NCI-H187 (cell line): ENCODE measurements around the gene IL17RE.
A peak's percentile ranks its signal among the peaks of the same experiment; 100 is the strongest.
"Not testable (repeated sequence)": the region's sequence is repeated elsewhere in the genome, so short reads cannot be mapped to it uniquely, and the experiment has no call there.

Experiments used
- DNase-seq, 2 experiments: peaks; one replicate each; lab custom pipeline; 2025; lab: John Stamatoyannopoulos, UW

The IL17RE gene

DNA sequence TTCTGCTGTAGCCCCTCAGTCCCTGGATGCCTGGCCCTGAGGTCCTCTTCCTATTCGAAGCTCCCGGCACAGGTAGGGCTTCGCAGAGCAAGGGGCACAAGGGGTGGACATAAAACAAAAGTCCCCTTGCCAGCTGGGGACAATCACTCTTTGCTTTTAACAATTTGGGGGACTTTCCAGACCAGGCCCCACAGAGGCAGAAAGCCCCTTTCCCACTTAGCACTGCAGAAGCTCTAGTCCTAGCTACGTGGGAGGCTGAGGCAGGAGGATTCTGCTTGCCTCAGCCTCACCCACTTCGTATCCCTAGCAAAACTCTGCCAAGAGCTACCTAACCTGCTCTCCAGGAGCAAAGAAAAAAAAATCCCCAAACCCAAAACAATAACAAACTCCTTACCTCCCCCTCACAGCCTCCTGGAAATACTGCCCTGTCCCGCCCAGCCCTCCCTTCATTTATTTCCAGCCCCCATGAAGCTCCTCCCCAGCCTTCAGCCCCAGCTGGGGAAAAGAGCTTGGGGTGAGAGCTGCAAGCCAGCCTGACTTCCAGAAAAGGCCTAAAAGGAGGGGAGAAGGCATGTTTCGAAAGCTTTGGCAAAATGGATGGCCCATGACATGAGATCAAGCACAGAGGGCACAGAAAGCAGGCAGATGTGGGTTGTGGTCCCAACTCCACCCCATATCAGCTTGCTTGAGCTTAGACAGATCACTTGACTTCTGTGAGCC lies 22.7 kb upstream of the IL17RE start, which contains the start of gene CIDEC:
Gene CIDEC, minus strand, starts transcription at position 424 of the 720 bp plus-strand sequence. CDS start 1,767 bp downstream, outside the sequence.
- no peak for DNase-seq

DNA sequence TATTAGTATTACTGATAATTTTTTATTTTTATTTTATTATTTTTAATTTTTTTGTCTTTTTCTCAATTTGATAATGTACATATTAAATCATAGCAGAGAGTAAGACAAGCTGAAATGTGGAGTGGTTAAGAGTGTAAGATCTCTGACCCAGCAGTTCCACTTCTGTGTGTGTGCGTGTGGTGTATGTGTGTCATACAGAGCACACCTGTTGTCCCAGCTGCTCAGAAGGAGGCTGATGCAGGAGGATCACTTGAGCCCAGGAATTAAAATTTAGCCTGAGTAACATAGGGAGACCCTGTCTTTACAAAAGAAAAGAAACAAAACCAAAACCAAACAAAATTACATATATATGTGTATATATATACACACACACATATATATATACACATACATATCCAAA lies 21.2 kb upstream of the IL17RE start:
- DNase-seq, result no peak

- DNase-seq, result no peak
Observed at GRCh38 chr3:9883706-9884554, 18.7 kb upstream of the IL17RE start.

- DNase-seq, result no peak
Observed at GRCh38 chr3:9884555-9885165, 18.0 kb upstream of the IL17RE start.

DNA sequence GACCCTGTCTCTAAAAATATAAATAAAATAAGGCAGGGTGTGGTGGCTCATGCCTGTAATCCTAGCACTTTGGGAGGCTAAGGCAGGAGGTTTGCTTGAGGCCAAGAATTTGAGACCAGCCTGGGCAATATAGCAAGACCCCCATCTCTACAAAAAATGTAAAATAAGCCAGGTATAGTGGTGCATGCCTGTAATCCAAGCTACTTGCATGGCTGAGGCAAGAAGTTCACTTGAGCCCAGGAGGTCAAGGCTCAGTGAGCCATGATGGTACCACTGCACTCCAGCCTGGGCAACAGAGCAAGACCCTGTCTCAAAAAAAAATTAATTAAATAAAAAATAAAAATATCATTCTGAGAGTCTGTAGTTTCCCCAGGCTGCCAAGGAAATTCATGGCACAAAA lies 16.3 kb upstream of the IL17RE start:
- DNase-seq, result no peak

DNA sequence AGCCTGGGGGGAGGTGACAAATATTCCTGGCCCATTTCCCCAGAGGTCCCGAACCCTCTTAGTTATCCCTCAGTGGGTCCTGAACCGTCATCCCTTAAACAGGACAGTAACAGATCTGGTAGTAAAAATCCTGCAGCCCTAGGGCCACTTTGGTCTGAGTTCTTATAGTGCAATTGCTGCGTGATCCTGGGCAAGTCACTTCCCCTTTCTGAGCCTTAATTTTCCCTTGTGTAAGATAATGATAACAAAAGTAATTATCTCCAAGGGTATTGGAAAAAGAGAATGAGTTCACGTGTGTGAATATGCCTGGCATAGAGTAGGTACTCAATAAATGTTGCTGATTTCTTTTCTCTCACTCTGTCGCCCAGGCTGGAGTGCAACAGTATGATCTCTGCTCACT lies 15.2 kb upstream of the IL17RE start:
- no peak for DNase-seq

DNA sequence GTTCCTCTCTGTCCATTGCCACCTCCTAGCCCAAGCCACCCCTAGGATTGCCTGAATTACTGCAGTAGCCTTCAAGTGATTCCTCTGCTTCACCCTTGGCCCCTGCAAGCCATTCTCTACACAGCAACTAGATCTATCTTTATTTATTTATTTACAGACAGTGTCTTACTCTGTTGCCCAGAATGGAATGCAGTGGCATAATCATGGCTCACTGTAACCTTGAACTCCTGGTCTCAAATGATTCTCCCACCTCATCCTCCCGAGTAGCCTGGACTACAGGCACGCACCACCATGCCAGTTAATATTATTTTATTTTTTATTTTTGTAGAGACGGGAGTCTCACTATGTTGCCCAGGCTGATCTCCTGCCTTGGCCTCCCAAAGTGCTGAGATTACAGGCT lies 14.1 kb upstream of the IL17RE start:
- DNase-seq, result no peak

DNA sequence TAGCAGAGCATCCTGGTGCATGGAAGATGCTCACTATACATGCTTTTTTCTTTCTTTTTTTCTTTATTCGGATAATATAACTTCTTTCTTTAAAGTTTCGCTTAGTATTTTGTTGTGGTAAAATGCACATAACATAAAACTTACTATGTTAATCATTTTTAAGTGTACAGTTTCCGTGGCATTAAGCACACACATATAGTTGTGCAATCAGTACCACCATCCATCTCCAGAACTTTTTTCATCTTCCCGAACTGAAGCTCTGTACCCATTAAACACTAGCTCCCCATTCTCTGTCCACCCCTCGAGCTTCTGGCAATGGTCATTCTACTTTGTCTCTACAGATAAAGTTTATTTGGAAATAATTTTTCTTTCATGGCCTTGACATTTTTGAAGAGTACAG lies 13.2 kb upstream of the IL17RE start:
- no peak for DNase-seq

GRCh38 chr3:9890249-9891071 lies 12.2 kb upstream of the IL17RE start, which contains the start of gene JAGN1:
Gene JAGN1, plus strand, starts transcription at chr3:9890610. Its CDS starts 113 bp downstream, at chr3:9890723.
- DNase-seq, result peak; percentile 50 to 51

DNA sequence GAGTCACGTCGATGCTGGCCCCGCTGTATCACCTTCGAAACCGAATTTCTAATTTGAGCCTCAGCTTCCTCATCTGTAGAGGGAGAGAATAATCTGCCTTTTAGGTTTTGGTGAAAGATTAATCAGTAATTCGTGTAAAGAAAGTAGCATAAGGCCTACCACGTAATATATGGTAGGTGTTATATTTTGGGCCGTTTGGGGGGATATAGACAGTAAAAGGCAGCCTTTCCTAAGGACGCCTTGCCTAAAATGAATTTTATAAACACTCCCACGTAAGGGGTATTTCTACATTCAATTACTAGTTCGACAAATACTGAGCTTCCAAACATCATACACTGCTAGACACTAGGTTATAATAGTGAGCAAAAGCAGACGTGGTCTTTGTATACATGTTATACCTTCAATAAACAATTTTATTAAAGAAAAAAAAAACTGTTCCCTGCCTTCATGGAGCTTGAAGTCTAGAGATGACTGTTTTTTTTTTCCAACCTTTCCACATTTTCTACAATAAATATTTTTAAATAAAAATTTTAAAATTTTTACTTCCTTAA lies 11.5 kb upstream of the IL17RE start:
- DNase-seq, result no peak

DNA sequence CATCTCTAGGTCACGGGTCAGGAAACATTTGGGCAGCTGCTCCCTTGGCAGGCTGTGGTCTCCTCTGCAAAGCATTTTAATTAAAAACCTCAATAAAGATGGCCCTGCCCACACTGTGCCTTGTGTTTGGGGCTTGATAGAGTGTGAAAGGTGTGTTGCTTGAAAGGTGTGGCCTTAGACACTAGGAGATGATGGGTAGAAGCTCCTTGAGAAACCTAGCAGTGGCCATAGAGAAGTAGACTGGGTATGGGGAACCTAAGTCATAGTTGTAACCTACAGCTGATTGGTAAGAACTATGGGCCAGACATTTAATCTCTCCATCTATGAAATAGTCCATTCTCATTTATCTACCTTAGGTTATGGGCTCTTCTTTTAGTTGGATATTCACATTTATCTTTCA lies 8.9 kb upstream of the IL17RE start:
- DNase-seq, result no peak

DNA sequence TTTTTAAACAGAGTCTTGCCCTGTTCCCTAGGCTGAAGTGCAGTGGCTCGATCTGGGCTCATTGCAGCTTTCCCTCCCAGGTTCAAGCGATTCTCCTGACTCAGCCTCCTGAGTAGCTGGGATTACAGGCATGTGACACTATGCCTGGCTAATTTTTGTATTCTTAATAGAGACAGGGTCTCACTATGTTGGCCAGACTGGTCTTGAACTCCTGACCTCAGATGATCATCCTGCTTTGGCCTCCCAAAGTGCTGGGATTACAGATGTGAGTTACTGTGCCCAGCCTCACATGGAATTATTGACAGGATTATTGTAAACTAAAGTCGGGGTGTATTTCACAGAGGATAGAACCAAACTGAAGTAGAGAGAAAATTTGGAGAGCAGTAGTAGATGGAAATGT lies 6.9 kb upstream of the IL17RE start:
- not testable (repeated sequence) for DNase-seq

DNA sequence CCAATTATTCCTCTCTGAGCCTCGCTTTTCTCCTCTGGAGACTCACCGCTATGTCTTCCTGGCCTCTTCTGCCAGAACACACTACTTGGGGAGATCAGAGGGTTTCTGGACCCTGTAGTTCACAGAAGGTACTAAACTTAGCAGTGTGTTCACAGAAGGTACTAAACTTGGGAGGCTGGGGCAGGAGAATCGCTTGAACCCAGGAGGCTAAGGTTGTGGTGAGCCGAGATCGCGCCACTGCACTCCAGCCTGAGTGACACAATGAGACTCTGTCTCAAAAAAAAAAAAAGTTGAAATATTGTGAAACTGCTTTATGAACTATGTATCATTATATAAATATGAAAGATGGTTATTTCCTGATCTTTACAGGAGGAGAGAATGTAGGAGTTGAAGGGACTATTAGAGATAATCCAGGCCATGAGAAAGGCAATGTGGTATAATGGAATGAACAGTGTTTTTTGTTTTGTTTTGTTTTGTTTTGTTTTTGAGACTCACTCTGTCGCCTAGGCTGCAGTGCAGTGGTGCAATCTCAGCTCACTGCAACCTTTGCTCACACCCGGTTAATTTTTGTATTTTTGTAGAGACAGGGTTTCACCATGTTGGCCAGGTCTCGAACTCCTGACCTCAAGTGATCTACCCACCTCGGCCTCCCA lies 5.8 kb upstream of the IL17RE start:
- not testable (repeated sequence) for DNase-seq

DNA sequence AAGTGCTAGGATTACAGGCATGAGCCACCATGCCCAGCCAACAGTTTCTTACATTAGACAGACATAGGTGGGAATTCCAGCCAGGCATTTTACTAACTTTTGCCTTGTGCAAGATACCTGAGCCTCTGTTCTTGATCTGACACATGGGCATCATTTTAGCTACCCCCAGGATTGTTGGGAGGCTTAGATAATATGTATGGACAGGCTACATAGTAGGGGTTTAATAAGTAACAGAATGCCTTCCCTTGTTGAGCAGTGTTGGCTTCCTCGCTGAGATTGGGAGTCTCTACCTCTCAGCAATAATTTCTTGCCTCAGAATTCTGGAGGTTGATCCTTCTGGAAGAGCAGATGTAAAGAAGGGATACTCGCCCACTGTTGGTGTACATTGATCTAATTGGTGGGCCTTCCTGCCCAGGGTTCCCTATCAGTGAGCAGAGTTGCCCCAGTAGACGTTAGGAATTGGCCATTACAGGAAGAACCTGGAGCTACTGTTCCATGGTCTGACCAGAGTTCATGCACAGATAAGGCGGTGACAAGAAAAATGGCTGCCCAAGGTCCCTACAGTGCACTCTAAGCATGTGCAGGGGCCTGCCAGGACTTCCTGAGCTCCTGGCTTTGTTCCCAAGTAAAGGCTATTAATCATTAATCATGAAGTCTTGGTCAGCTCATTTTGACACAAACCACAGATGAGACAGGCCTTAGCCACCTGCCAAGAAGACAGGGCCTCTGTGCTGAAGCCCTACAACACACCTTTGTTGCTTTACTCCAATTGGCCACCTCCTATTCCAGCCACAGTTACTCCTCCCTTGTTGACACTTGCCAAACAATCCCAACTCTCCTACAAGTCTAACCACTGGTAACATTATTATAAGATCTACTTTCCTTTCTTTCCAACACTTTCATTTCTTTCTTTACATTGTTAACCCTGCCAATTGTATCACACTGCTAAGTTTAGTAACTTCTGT lies 5.0 kb upstream of the IL17RE start:
- DNase-seq, result no peak

DNA sequence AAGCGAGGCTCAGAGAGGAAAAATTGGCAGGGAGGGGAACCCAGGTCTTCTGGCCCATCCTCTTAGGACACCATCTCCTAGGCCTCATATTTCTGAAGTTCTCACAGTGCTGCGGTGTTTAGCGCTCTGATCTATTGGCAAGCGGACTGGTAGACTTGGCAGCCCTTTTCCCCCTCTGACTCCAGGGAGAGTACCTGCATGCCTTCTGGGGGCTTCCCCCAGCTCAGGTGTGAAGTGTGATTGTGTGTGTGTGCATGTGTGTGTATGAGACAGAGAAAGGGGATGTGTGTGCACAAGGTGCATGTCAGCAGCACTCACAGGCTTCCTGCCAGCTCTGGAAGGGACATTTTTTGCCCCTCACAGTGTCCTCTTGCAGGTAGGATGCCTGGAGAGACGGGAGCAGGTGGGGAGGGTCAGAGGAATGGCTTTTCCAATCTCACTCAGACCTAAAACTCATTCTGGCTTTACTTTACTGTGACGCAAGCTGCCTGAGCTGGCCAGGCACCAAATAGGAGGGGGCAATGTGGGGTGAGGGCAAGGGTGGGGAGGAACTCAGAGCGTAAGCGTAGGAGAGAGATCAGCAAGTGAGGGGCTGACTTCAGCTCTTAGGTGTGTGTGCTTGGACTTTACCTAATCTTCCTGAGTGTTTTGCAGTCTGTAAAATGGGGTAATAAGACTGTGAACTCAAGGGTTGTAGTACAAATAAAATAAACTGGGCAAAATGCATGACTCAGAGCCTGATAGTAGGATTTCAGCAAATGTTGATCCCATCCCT lies 4.0 kb upstream of the IL17RE start:
- DNase-seq, result no peak

DNA sequence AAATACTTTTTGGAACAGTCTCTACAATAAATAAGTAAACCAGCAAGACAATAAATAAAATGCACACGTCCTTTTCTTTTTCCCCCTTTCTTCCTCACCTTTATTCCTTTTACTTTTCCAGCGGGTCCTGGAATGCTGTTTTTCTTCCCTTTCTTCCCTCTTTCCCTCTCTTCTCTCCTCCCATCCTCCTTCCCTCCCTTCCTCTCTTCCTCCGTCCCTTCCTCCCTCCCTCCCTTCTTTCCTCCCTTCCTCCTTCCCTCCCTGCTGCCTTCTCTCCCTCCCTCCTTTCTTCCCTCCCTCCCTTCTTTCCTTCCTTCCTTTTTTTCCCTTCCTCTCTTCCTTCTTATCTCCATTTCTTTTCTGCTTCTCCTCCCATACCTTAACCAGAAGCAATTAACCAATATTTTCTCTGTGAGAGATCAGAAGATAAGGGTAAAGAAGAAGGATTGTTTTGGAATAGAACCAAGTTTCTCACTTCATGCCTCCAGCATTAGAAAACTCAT lies 3.3 kb upstream of the IL17RE start:
- no peak for DNase-seq

- not testable (repeated sequence) for DNase-seq
Observed at GRCh38 chr3:9900965-9901415, 1.7 kb upstream of the IL17RE start.

- no peak for DNase-seq
Observed at GRCh38 chr3:9901967-9902366, 681 bp upstream of the IL17RE start.

DNA sequence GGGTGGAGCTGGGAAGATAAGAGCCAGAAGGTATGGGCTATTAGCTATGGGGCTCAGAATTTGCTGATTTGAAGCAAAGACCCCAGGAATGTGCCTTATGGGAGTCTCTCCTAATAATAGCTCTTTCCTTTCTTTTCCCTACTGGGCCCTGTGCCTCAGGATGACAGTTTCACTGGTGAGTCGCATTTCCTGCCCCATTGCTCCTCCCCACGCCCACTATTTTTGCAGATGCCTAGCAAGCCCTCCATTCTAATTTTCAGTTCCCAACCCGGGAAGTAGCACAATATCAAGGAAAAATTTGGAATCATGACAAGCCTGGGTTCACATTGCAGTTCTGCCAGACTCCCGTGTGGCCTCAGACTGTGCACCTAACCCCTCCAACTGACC lies 583 bp downstream of the IL17RE start:
- DNase-seq, result no peak
